Mesendoderm (in vitro differentiated cells): ENCODE data around the gene PCYOX1L.
A peak's percentile ranks its signal among the peaks of the same experiment; 100 is the strongest.

Experiments used
- DNase-seq: peaks from one replicate; pipeline ENCODE4 v3.0.0; 2013
- H2AK5ac ChIP-seq: 2 replicates; pipeline ENCODE4 v1.6.1; 2013; ENCODE audit warnings: low read length, inconsistent platforms
- H2BK120ac ChIP-seq: 2 replicates; pipeline ENCODE4 v1.6.1; 2013; ENCODE audit warnings: low read depth, mild to moderate bottlenecking, low read length, moderate library complexity, mixed read lengths
- H2BK15ac ChIP-seq: replicated peaks from 2 replicates; pipeline ENCODE4 v1.6.1; 2013; ENCODE audit warnings: low read depth, mild to moderate bottlenecking, moderate library complexity
- H2BK5ac ChIP-seq: 2 replicates; pipeline ENCODE4 v1.6.1; 2013; ENCODE audit warnings: low read length, inconsistent platforms
- H3K18ac ChIP-seq: 2 replicates; pipeline ENCODE4 v1.6.1; 2013; ENCODE audit warnings: mild to moderate bottlenecking, low read length, mixed read lengths
- H3K23ac ChIP-seq: one replicate; pipeline ENCODE4 v1.6.1; 2013; ENCODE audit warnings: low read length
- H3K27ac ChIP-seq: 2 replicates; pipeline ENCODE4 v1.5.1; 2013; ENCODE audit warnings: low read depth, mild to moderate bottlenecking, inconsistent platforms, low read length, moderate library complexity
- H3K27me3 ChIP-seq: 2 replicates; pipeline ENCODE4 v1.6.1; 2013; ENCODE audit warnings: low read length, control low read depth, mild to moderate bottlenecking, inconsistent platforms; ENCODE audit not compliant: insufficient read depth, poor library complexity
- H3K36me3 ChIP-seq: 2 replicates; pipeline ENCODE4 v1.6.1; 2013; ENCODE audit warnings: low read length, inconsistent platforms; ENCODE audit not compliant: control insufficient read depth, insufficient read depth
- H3K4ac ChIP-seq: one replicate; pipeline ENCODE4 v1.6.1; 2013; ENCODE audit warnings: low read depth, mild to moderate bottlenecking, low read length, moderate library complexity
- H3K4me1 ChIP-seq: 2 replicates; pipeline ENCODE4 v1.6.1; 2013; ENCODE audit warnings: low read depth, low read length, inconsistent platforms; ENCODE audit not compliant: control insufficient read depth
- H3K4me2 ChIP-seq: 2 replicates; pipeline ENCODE4 v1.6.1; 2013; ENCODE audit warnings: low read length
- H3K4me3 ChIP-seq: 2 replicates; pipeline ENCODE4 v1.5.1; 2013; ENCODE audit warnings: mild to moderate bottlenecking, low read length
- H3K56ac ChIP-seq: one replicate; pipeline ENCODE4 v1.6.1; 2013; ENCODE audit warnings: low read length
- H3K79me1 ChIP-seq: 2 replicates; pipeline ENCODE4 v1.6.1; 2013; ENCODE audit warnings: low read length, inconsistent platforms
- H3K79me2 ChIP-seq: 2 replicates; pipeline ENCODE4 v1.6.1; 2013; ENCODE audit warnings: mild to moderate bottlenecking, low read length; ENCODE audit not compliant: control insufficient read depth, insufficient read depth
- H3K9ac ChIP-seq: 2 replicates; pipeline ENCODE4 v1.6.1; 2013; ENCODE audit warnings: low read length, inconsistent platforms
- H4K5ac ChIP-seq: one replicate; pipeline ENCODE4 v1.6.1; 2013; ENCODE audit warnings: low read length
- H4K8ac ChIP-seq: one replicate; pipeline ENCODE4 v1.6.1; 2013; ENCODE audit warnings: low read depth, mild to moderate bottlenecking, control low read depth, low read length, moderate library complexity
- WGBS: extraction: QIAGEN DNeasy Blood & Tissue Kit; methylation state at CpG from one replicate; pipeline ENCODE4 v1.1.7; 2013; ENCODE audit warnings: low lambda C conversion rate, missing lambda C conversion rate; ENCODE audit not compliant: insufficient coverage; ENCODE audit errors: extremely low coverage; 5-methylcytosine and 5-hydroxymethylcytosine counted together

Gene PCYOX1L

DNA sequence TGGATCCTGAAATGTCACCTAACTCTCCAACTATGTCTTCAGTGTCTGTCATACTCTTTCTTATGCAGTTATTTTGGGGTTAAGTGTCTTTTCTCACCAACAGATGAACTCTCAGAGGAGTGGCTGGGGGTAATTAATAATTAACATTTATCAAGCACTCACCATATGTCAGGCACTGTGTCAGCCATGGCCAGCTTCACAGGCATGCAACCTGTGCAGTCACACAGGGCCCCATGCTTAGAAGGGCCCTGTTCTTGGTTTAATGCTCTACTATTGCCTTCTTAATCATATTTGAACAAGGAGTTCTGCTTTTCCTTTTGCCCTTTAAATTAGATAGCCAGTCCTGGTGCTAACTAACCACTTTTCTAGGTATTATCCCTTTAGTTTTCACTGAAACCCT, 16.0 kb upstream of the PCYOX1L start:
- no peak overlapping the region for H3K9ac ChIP-seq
- H2BK15ac ChIP-seq = no peak overlapping the region
- no peak overlapping the region for H3K4me2 ChIP-seq
- H3K27ac ChIP-seq = no peak overlapping the region
- H4K5ac ChIP-seq = no peak overlapping the region
- H3K4me1 ChIP-seq = peaks cover 1% of the 10 kb centered on the region
- no peak overlapping the region for H3K56ac ChIP-seq
- no peak for DNase-seq
- no peak overlapping the region for H2BK120ac ChIP-seq
- H3K4me3 ChIP-seq = no peak overlapping the region
- H3K36me3 ChIP-seq = no peaks in the 10 kb centered on the region
- peaks cover 11% of the 10 kb centered on the region for H3K79me2 ChIP-seq
- H3K4ac ChIP-seq = no peak overlapping the region
- no peak overlapping the region for H3K23ac ChIP-seq
- H4K8ac ChIP-seq = no peak overlapping the region
- H2AK5ac ChIP-seq = no peak overlapping the region
- peaks cover 6% of the 10 kb centered on the region for H3K79me1 ChIP-seq
- H3K18ac ChIP-seq = no peak overlapping the region
- no peaks in the 10 kb centered on the region for H3K27me3 ChIP-seq
- no peak overlapping the region for H2BK5ac ChIP-seq

DNA sequence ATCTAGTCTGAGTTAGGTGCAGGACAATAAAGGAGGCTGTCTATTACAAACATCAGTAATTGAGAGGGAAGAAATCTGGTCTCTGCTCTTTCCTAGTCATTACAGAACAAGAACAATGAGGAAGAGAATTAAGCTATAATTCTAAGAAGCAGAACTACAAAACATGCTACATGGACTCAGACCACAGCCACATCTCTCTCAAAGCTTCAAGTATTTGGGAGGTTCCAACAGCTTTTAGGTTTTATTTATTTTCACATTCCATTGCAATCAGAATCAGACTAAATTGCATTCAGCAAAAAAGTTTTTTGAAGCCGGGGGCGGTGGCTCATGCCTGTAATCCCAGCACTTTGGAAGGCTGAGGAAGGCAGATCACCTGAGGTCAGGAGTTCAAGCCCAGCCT, 13.7 kb upstream of the PCYOX1L start:
- Histone ChIP-seq H3K79me1 (peaks cover 14% of the 10 kb centered on the region), H3K4ac (no peak overlapping the region), H4K8ac (no peak overlapping the region), H3K27me3 (no peaks in the 10 kb centered on the region), H3K56ac (no peak overlapping the region), H2AK5ac (no peak overlapping the region), H3K4me3 (no peak overlapping the region), H2BK5ac (no peak overlapping the region), H2BK15ac (no peak overlapping the region), H3K36me3 (peaks cover 1% of the 10 kb centered on the region), H4K5ac (no peak overlapping the region), H3K4me2 (no peak overlapping the region), H3K23ac (no peak overlapping the region), H3K4me1 (peaks cover 1% of the 10 kb centered on the region), H3K27ac (no peak overlapping the region), H3K9ac (no peak overlapping the region), H3K79me2 (peaks cover 18% of the 10 kb centered on the region), H2BK120ac (no peak overlapping the region), H3K18ac (no peak overlapping the region)
- no CpG with 5 or more reads among the region's 2 CpGs for WGBS
- DNase-seq = no peak

DNA sequence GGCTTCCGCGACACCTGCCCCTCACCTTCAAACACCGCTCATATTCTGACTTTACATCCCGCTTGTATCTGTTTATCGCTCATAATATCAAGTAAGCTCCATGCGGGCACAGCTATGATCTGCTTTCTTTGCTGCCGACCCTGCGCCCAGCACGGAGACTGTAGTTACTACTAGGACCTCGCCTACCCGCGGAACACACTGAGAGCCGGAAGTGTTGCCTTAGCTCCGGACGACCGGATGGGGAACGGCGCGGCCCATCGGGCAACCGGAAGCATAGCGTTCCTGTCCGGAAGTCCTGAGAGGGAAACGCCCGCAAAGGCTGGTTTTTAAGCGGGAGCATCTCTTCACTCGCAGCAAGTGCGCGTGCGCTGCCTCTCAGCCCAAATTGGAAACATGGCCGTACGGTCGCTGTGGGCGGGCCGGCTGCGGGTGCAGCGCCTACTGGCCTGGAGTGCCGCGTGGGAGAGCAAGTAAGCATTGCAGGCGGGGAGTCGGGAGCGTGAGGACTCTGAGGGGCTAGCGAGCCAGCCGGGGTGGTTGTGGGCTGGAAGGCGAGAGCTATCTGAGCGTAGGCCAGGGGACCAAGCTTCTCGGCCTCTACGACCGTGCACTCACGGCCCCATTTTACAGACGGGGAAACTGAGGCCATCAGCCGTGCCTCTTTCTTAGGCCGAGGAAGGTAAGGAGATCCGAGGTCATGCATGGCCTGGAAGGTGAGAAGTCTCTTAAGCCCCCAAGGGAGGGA, 12.5 kb upstream of the PCYOX1L start, which contains the start of gene GRPEL2:
TSS of gene GRPEL2 (plus strand) at position 353 of the 745 bp plus-strand sequence. CDS start at position 394, 41 bp downstream.
- H4K5ac ChIP-seq = peak within 1 kb of the TSS; percentile 90
- H3K9ac ChIP-seq = peak within 1 kb of the TSS; percentile 97
- peak within 1 kb of the TSS; percentile 91 for H3K4me2 ChIP-seq
- no CpG with 5 or more reads among the region's 54 CpGs for WGBS
- H3K79me1 ChIP-seq = peaks cover 15% of the 10 kb centered on the region
- peaks cover 3% of the 10 kb centered on the region for H3K36me3 ChIP-seq
- H2BK5ac ChIP-seq = peak within 1 kb of the TSS; percentile 36
- H2AK5ac ChIP-seq = peak within 1 kb of the TSS; percentile 99
- H2BK120ac ChIP-seq = no peak within 1 kb of the TSS
- peak within 1 kb of the TSS; percentile 67 for H4K8ac ChIP-seq
- peak within 1 kb of the TSS; percentile 75 for H3K23ac ChIP-seq
- H3K4ac ChIP-seq = peak within 1 kb of the TSS; percentile 48
- peaks cover 1% of the 10 kb centered on the region for H3K4me1 ChIP-seq
- H3K27me3 ChIP-seq = no peaks in the 10 kb centered on the region
- peaks cover 18% of the 10 kb centered on the region for H3K79me2 ChIP-seq
- peak; percentile 99 for DNase-seq
- no peak within 1 kb of the TSS for H2BK15ac ChIP-seq
- peak within 1 kb of the TSS; percentile 80 for H3K4me3 ChIP-seq
- peak within 1 kb of the TSS; percentile 95 for H3K56ac ChIP-seq
- peak within 1 kb of the TSS; percentile 62 for H3K18ac ChIP-seq
- H3K27ac ChIP-seq = no peak within 1 kb of the TSS

DNA sequence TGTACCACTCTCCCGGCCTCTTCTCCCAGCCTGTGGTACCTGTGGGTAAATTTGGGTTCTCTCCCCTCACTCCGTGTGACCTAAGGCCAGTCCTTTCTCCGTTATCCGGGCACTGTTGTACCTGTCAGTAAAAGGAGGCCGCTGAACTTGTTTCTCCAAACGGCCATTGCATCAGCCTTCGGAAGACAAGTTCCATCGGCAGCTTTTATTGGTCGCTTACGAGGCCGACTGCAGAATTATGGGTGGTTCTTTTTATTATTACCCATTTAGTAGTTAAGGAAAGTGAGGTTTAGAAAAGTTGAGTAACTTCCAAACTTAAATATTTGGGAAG, 12.0 kb upstream of the PCYOX1L start:
- H3K27ac ChIP-seq = no peak overlapping the region
- peaks cover 15% of the 10 kb centered on the region for H3K79me1 ChIP-seq
- peak; percentile 54 for DNase-seq
- H2BK120ac ChIP-seq = no peak overlapping the region
- peak overlapping the region; percentile 95 for H3K56ac ChIP-seq
- H3K23ac ChIP-seq = no peak overlapping the region
- H3K79me2 ChIP-seq = peaks cover 18% of the 10 kb centered on the region
- no peak overlapping the region for H2BK15ac ChIP-seq
- H3K27me3 ChIP-seq = no peaks in the 10 kb centered on the region
- peaks cover 1% of the 10 kb centered on the region for H3K4me1 ChIP-seq
- peaks cover 5% of the 10 kb centered on the region for H3K36me3 ChIP-seq
- H4K5ac ChIP-seq = peak overlapping the region; percentile 90
- no peak overlapping the region for H4K8ac ChIP-seq
- peak overlapping the region; percentile 79 for H3K4me3 ChIP-seq
- H3K4me2 ChIP-seq = peak overlapping the region; percentile 90
- no CpG with 5 or more reads among the region's 11 CpGs for WGBS
- H3K4ac ChIP-seq = peak overlapping the region; percentile 8
- peak overlapping the region; percentile 47 for H2AK5ac ChIP-seq
- peak overlapping the region; percentile 15 for H3K18ac ChIP-seq
- H3K9ac ChIP-seq = peak overlapping the region; percentile 97
- H2BK5ac ChIP-seq = peak overlapping the region; percentile 36

DNA sequence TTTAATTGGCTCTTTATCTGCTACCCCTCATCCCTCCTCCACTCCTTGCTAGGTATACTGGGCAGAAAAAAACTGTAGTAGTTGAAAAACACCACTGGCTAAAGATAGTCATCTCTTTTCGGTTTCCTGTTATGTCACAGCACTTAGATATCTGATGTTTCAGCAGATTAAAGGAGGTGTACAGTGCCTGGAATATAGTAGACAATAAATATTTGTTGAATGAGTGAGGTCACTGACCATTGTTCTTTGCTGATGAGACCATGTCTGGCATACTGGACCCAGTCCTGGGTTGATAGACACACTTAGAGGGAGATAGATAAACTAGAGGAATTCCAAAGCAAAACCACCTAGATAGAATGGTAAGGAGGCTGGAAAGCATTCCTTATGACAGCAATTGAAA, 9.3 kb upstream of the PCYOX1L start:
- Histone ChIP-seq H3K36me3 (peaks cover 8% of the 10 kb centered on the region), H2BK120ac (no peak overlapping the region), H3K4me3 (no peak overlapping the region), H3K23ac (no peak overlapping the region), H2AK5ac (no peak overlapping the region), H2BK5ac (no peak overlapping the region), H3K27ac (no peak overlapping the region), H3K27me3 (no peaks in the 10 kb centered on the region), H4K8ac (no peak overlapping the region), H4K5ac (no peak overlapping the region), H3K4me2 (no peak overlapping the region), H3K4me1 (peaks cover 1% of the 10 kb centered on the region), H3K9ac (no peak overlapping the region), H3K79me1 (peaks cover 18% of the 10 kb centered on the region), H3K79me2 (peaks cover 18% of the 10 kb centered on the region), H3K4ac (no peak overlapping the region), H2BK15ac (no peak overlapping the region), H3K56ac (no peak overlapping the region), H3K18ac (no peak overlapping the region)
- no CpG with 5 or more reads among the region's 1 CpG for WGBS
- no peak for DNase-seq

DNA sequence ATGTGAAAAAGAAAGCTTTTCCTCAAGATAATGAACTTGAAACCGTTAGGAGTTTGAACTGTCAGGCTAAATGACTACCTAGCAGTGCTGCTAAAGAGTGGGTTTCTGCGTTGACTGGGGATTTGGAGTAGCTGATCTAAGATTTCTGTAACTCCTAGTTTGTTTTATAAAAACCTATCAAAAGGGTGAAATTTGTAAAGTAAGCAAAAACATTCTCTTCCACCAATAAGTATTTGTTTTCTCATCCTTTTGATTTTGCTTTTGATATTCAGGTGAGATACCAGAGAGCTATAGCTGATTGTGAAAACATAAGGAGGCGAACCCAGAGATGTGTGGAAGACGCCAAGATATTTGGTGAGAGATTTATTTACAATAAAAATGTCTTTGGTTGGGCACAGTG, 8.5 kb upstream of the PCYOX1L start:
- Histone ChIP-seq H3K4me3 (no peak overlapping the region), H3K36me3 (peaks cover 8% of the 10 kb centered on the region), H3K79me1 (peaks cover 18% of the 10 kb centered on the region), H3K79me2 (peaks cover 18% of the 10 kb centered on the region), H4K8ac (no peak overlapping the region), H3K4me2 (no peak overlapping the region), H2AK5ac (no peak overlapping the region), H2BK120ac (no peak overlapping the region), H2BK5ac (no peak overlapping the region), H4K5ac (no peak overlapping the region), H3K27ac (no peak overlapping the region), H3K4ac (no peak overlapping the region), H3K18ac (no peak overlapping the region), H3K56ac (no peak overlapping the region), H2BK15ac (no peak overlapping the region), H3K9ac (no peak overlapping the region), H3K4me1 (peaks cover 1% of the 10 kb centered on the region), H3K23ac (no peak overlapping the region), H3K27me3 (no peaks in the 10 kb centered on the region)
- no CpG with 5 or more reads among the region's 4 CpGs for WGBS
- DNase-seq = no peak
